GM12874 (cell line): Measurements from ENCODE around the gene FGG.

ENCODE experiments used
- TF ChIP-seq, protein P1 (sequence below): IDR thresholded peaks from 2 replicates; pipeline ENCODE4 v1.5.1; 2011; ENCODE audit warnings: low read depth, mild to moderate bottlenecking, control low read depth, low read length, moderate library complexity; ENCODE audit not compliant: insufficient read depth

Gene FGG

DNA sequence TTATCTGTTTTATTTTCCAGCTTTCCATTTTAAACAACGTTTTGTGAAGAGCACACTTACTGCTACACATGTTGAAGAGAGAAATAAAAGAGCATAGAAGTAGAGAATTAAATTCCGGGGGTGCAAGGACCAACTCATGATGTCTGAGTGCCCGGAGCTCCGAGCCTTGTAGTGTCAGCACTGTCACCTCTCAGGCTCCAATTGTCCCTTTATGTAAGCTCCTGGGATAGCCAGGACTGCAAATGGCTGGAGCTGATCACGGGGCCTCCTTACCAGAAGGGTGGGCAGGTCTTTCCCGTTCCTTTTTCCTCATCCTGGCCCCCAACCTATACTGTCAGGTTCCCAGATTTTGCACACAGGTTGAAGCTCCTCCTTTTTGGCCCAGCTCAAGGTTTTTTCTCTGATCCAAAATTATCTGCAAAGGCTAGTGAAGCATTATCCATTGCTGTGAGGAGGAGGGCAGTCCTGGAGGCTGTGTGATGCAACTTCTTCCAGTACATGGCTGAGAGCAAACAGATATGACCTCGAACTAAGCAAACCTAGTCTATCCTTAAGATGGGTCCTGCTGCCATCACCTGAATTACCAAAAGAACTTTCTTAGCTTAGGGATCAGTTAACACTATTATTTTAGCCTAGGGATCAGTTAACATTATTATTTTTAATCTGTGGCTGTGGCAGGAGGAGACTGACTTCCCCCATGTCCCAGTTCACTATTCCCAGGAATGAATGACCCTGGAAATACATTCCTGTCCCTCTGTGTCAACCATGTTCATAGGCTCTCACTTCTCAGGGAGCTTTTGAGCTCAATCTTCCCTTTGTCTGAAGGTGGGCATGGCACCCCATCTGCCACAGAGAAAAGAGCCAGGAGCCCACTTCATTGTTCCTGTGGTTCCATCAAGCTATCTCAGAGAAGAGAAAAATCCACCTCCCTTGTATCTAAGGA is at the start of gene FGG:
FGG (minus strand) TSS at position 185 of the 943 bp plus-strand sequence; CDS start at position 138, 47 bp downstream.
- TF ChIP-seq, protein P1, sequence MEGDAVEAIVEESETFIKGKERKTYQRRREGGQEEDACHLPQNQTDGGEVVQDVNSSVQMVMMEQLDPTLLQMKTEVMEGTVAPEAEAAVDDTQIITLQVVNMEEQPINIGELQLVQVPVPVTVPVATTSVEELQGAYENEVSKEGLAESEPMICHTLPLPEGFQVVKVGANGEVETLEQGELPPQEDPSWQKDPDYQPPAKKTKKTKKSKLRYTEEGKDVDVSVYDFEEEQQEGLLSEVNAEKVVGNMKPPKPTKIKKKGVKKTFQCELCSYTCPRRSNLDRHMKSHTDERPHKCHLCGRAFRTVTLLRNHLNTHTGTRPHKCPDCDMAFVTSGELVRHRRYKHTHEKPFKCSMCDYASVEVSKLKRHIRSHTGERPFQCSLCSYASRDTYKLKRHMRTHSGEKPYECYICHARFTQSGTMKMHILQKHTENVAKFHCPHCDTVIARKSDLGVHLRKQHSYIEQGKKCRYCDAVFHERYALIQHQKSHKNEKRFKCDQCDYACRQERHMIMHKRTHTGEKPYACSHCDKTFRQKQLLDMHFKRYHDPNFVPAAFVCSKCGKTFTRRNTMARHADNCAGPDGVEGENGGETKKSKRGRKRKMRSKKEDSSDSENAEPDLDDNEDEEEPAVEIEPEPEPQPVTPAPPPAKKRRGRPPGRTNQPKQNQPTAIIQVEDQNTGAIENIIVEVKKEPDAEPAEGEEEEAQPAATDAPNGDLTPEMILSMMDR = no peak

DNA sequence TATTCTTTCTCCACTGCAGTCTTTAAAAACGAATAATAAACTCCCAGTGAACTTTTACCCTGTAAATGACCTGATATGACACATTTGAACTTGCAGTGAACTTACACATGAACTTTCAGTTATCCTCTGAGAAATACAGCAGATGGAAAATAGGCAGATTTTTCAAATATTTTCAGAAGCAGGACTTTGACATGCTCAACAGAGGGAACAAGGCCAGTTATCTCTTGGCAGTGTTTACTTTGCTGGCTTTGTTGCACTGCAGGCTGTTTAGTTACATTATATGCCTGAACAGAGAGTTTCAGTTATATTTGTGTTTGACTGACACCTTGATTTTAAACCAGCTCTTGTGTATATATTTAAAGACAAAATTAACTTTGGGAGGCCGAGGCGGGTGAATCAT is 47.6 kb upstream of the FGG start:
- TF ChIP-seq, protein P1 = no peak

DNA sequence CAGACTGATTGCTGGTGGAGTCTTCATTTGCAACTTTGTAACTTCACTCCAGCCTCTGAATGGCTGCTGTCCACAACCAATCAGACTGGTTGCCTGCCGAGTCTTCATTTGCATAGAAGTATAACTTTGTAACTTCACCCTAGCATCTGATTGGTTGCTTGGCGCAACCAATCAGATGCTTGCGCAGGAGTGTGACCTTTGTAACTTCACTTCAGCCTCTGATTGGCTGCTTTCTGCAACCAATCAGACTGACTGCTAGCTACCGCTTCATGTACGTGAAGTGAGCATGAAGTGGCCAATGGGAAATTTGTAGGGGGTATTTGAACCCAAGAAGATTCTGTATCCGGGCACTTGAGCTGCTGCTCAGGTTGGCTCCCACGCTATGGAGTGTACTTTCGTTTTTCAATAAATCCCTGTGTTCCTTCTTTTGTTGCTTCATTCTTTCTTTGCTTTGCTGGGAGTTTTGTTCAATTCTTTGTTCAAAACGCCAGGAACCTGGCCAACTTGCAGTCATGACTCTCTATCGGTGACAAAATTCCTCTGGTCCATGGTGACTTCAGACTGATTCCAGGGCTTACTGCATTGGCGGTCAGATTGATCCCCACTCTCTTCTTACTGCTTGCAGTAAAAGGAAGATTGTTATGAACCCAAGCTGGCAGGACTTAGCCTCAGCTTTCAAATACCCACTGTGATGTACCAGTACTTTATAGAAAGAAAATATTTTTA is 46.4 kb upstream of the FGG start:
- TF ChIP-seq, protein P1 = no peak

DNA sequence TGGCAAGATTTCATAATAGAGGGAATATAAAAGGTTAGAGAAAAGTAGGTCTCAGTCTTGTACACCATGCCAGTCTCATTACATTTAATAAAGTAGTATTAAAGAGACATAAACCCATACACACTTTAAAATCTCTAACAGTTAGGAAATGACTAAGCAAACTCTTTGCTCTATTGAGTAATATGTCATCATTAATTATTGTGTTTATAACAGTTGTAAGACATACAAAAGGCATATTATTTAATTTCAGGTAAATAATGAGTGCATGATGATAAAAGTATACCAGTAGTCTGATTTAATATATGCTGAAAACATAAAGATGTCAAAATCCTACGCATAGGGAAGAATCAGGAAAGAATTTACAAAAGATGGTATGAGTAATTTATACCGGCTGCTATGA is 31.0 kb upstream of the FGG start:
- TF ChIP-seq, protein P1 = no peak

DNA sequence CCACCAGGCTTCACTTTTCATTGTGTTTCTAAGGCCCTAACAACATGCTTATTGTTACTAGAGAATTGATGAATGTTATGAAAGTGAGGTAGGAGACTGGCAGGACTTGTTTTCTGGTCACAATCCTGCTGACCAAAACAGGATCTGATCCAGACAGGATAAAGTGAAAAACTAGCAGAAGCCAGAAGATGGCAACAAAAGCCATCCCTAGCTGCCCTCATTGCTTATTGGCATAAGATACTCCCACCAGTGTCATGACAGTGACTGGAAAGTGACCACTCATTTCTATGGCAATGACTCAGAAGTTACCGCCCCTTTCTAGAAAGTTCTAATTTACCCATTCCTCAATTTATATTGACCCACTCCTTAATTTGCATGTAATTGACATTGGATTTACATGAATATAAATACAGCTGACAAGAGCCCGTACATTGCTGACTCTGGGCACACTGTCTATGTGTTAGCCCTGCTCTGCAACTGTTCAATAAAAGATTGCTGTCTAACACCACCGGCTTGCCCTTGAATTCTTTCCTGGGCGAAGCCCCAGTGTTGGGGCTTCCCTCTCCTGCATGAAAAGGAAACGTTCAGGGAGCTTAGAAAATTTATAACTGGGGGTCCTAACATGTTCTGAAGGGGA is 30.0 kb upstream of the FGG start:
- TF ChIP-seq, protein P1 = no peak

DNA sequence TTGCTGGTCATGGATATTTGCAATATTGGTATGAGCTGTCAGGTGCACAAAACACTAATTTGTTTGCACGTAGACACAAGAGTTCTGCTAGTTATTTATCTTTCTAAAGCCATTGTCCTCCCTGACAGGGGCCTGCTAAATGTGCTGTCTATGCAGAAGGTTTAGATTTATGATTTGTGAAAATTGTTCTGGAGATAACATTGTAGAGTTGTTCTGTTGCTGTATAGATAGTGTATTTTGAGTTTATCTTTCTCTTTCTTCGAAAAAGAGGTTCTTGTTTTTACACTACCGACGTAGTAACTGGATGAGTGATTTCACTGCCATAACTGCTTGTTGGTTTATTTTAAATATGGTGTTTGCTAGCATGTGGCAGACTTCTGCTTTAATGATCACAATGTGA is 28.5 kb upstream of the FGG start:
- TF ChIP-seq, protein P1 = no peak

DNA sequence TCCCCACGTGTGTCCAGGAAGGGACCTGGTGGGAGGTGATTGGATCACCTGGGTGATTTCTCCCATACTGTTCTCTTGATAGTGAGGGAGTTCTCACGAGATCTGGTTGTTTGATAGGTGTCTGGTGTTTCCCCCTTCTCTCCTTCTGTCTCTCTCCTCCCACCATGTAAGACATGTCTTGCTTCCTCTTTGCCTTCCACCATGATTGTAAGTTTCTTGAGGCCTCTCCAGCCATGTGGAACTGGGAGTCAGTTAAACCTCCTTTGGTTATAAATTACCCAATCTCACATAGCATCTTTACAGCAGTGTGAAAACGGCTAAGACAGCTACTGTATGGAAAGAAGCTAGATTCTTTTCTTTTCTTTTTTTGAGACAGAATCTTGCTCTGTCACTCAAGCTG is 21.6 kb upstream of the FGG start:
- TF ChIP-seq, protein P1 = no peak
